SK-N-MC (cell line): ENCODE results near the gene ALDH1L1.

Experiments
- FOXP2 ChIP-seq: optimal IDR thresholded peaks from 2 replicates; pipeline ENCODE3; 2011; ENCODE audit warnings: mild to moderate bottlenecking, moderate library complexity; ENCODE audit not compliant: insufficient read depth; ENCODE audit errors: extremely low read length, control extremely low read depth
- POLR2AphosphoS5 ChIP-seq: IDR thresholded peaks from 2 replicates; pipeline ENCODE4 v1.6.1; 2012; ENCODE audit warnings: mild to moderate bottlenecking, low read depth, low read length, borderline replicate concordance

DNA sequence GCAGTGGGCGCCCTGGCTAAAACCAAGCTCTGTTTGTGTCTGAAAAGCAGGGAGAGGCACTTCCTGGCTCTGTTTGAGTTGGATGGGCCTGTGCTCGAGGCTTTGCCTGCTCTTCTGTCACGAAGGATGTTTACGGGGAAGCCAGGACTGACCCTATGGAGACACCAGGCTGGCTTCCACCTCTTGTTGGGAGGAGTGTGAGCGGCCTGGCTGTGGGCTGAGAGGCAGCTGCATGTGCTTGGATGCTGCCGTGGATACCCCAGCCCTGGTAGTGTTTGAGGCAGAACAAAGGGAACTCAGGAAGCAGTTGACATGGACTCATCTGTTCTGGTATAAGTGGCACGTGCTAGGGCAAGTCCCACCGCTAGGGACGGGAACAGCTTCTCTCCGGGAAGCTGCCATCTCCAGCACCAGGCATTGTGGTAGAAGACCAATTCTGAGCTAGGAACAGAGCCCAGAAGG lies 78.8 kb downstream of the ALDH1L1 start:
- TF ChIP-seq POLR2AphosphoS5 (no peak), FOXP2 (no peak)
